NCI-H748 (cell line): Measurements from ENCODE around the gene S1PR5.
A peak's percentile ranks its signal among the peaks of the same experiment; 100 is the strongest.
"Not testable (repeated sequence)": the region's sequence is repeated elsewhere in the genome, so short reads cannot be mapped to it uniquely, and the experiment has no call there.

ENCODE experiments used
- DNase-seq: peaks from one replicate; lab custom pipeline; 2025; ENCODE audit not compliant: unreplicated experiment; lab: John Stamatoyannopoulos, UW

The S1PR5 gene

GRCh38 chr19:10517361-10517759 lies at the start of gene S1PR5:
TSS of gene S1PR5 (minus strand) at chr19:10517447. CDS start at chr19:10515011, 2,436 bp downstream.
- peak; percentile 68 for DNase-seq

- DNase-seq = no peak
Measured at GRCh38 chr19:10566658-10567410, 49.6 kb upstream of the S1PR5 start.

GRCh38 chr19:10566408-10566657 lies 49.1 kb upstream of the S1PR5 start:
- DNase-seq = no peak

- peak; percentile 94 for DNase-seq
Measured at GRCh38 chr19:10565567-10566407, 48.5 kb upstream of the S1PR5 start, which contains the start of gene KRI1. TSS of gene KRI1 (minus strand) at chr19:10566010. CDS start at chr19:10565999, 11 bp downstream.

- DNase-seq = peak; percentile 49
Measured at GRCh38 chr19:10565028-10565566, 47.9 kb upstream of the S1PR5 start.

GRCh38 chr19:10562609-10563008 lies 45.4 kb upstream of the S1PR5 start:
- no peak for DNase-seq

DNA sequence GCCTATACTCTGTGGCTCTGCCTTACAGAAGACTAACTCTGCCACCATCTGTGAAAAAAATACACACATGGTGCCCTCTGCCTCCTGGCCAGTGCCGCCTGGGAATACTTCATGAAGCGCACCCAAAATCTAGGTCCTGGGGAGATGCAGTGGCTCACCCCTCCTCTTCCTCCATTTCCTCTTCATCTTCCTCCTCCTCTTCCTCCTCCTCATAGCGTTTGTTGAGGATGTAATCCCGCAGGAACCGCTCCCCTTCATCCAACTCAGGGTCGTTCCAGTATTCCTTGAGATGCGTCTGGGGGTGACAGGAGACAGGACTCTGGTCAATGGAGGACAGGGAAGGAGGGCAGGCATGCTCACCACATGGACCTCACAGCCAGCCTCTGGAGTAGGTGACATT lies 42.9 kb upstream of the S1PR5 start:
- DNase-seq = no peak

- DNase-seq = no peak
Measured at GRCh38 chr19:10557603-10558197, 40.5 kb upstream of the S1PR5 start.

DNA sequence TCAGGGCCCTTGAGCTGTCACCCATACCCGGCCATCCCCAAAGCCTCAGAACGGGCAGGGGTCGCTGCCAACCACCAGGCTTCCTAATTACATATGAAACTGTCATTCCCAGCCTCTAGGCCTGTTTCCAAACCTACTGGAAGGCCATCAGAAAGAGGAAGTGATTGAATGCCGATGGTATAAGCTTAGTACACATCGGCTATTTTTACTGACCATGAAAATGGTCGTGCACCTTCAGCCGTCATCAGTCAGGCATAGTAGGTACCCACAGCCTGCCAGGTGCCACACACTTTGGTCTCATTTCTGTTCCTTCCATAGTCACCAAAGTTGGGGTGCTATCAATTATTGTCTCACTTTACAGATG lies 38.3 kb upstream of the S1PR5 start:
- no peak for DNase-seq

GRCh38 chr19:10554760-10555609 lies 37.7 kb upstream of the S1PR5 start:
- DNase-seq = no peak

DNA sequence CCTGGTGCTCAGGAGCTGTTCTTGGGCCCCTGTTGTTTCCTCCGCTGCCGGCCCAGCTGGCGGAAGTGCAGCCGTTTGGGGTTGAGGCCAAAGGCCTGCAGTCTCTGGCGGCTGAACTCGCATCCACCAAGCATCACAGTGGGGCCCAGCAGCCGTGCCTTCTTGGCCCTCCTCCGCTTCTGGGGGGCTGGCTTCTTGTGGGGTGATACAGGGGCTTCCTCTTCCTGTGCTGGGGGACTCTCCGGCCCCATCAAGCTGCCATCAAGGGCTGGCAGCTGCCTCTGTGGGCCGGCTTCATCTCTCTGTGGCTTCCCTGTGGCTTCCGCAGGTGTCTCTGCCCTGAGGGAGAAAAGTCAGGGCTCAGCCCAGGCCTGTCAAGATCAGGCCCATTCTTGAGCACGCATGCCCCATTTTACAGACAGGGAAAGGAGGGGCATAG lies 36.7 kb upstream of the S1PR5 start:
- no peak for DNase-seq

DNA sequence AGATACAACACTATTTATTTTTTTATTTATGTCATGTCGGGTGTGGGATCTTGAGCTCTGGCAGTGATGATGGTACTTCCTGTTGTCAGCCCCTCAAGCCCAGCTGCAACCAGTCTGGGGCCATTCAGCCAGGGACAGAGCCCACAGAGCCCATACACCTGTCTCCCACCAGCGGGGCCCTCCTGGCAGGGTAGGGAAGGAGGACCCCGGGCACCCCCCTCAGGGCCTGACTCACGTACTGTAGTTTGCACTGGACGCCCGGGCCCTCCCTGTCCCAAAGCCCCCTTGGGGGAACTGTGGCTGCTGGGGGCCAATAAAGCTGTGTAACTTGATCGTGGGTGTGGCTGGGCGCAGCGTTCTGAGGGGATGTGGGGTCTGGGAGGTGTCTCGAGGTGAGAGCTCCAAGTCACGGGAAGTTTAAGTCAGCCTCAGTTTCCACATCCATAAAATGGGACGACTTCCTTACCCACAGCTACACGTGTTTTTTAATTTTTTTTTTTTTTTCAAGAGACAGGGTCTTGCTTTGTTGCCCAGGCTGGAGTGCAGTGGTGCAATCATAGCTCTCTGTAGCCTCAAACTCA lies 35.9 kb upstream of the S1PR5 start:
- DNase-seq = no peak

DNA sequence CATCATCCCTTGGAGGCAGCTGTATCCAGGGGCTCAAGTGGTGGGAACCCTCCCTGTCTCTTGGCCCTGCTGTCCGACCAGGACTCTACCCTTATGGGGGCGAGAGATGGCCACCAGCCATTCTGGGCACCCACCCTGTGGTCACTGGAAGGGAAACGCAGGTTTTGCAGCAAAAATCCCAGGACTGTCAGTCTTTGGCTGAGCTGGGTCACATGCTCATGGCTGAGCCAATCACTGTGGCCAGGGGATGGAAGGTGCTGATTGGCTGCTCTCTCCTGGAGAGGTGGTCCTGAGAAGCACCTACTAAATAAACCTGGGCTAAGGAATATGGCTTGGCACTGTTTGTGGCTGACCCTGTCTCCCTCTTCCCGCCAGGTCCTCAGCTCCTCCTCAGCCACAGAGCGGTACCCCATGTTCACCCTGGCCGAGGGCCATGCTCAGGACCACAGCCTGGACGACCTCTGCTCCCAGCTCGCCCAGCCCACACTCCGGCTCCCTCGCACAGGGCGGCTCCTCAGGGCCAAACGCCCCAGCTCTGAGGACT lies 35.3 kb upstream of the S1PR5 start:
- DNase-seq = no peak

- peak; percentile 22 for DNase-seq
Measured at GRCh38 chr19:10551698-10552301, 34.6 kb upstream of the S1PR5 start.

DNA sequence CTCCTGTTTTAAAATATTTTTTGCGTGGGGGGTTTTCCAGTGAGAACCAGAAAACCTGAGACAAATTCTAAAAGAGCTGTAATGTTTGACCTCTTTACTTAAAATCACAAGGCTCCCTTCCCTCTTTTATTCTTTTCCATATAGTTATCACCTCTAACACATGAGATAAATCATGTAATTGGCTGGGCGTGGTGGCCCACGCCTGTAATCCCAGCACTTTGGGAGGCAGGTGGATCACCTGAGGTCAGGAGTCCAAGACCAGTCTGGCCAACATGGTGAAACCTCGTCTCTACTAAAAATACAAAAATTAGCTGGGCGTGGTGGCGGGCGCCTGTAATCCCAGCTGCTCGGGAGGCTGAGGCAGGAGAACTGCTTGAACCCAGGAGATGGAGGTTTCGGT lies 33.8 kb upstream of the S1PR5 start:
- not testable (repeated sequence) for DNase-seq

GRCh38 chr19:10550336-10550735 lies 33.1 kb upstream of the S1PR5 start:
- no peak for DNase-seq

DNA sequence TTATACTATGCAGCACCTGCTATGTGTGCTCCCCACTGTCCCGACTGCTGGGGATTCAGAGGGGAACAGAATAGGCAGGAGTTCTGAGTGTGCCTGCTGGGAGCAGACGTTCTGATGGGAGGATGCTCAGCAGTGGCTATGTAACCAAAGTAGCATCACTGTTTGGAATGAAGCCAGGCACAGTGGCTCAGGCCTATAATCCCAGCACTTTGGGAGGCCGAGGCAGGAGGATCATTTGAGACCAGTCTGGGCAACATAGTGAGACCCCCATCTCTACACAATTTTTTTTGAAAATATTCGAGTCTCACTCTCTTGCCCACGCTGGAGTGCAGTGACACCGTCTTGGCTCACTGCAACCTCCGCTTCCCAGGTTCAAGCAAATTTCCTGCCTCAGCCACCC lies 32.5 kb upstream of the S1PR5 start:
- DNase-seq = no peak

- no peak for DNase-seq
Measured at GRCh38 chr19:10548746-10549276, 31.6 kb upstream of the S1PR5 start.

DNA sequence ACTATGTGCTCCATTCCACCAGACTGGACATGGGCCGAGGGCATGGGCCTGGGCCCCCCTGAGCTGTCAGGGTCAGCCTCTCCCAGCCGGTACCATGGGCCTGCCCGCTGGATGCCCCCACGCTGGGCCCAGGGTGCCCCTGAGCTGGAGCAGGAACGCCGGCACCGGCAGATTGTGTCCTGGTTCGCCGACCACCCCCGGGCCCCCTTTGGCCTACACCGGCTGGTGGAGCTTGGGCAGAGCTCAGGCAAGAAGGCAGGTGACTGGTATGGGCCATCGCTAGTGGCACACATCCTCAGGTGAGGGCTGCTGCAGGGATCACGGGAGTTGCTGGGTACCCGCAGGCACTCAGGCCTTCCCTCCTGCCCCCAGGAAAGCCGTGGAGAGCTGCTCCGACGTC lies 29.6 kb upstream of the S1PR5 start:
- no peak for DNase-seq
